Measurements from ENCODE around the gene RFNG. TPM values are rescaled to one million over a fixed set of nuclear protein-coding genes. Genes with fewer than 3 reads are reported as not detected.

Gene RFNG
- polyA plus RNA-seq, 3 donors: 39.4 to 51.2 (median 41.1) TPM

DNA sequence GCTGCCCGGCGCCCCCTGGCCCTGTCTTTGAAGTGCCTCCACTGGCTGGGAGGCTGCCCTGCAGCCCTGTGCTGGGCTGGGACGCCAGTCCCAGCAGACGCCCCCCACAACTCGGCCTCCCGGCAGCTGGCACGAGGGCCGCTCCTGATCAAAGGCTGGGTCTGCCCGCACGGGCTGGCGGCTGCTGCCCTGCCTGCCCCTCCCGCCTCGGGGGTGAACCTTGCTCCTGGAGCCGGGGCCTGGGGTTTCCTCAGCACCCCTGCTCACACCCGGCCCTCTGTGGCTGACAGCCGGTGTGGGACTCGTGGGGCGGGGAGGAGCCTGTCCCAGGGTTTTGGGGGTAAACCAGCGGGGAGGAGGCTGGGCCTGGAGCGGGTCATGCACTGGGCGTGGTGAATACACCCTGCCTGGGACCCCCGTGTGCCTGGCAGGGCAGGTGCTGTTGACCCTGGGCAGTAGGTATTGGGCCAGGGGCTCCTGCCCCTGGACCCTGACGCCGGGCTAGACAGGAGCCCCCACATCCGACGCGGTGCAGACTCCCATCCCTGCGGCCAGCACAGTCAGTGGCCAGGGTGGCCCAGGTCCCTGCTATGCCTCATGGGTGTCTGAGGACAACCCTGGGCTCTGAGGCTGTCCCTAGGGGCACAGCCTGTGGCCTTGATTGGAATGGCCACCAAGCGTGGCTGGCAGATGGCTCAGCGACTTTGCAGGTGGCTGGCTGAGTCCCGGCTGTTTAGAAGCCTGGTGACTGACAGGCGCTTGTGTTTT, 50.6 kb downstream of the RFNG start:
- WGBS, 3 donors: 75 to 91% (median 85%) methylated on average over 30 to 32 of the region's 32 CpGs
- H3K27ac ChIP-seq (ENCODE audit: low read depth, low read length): no peak overlapping the region

DNA sequence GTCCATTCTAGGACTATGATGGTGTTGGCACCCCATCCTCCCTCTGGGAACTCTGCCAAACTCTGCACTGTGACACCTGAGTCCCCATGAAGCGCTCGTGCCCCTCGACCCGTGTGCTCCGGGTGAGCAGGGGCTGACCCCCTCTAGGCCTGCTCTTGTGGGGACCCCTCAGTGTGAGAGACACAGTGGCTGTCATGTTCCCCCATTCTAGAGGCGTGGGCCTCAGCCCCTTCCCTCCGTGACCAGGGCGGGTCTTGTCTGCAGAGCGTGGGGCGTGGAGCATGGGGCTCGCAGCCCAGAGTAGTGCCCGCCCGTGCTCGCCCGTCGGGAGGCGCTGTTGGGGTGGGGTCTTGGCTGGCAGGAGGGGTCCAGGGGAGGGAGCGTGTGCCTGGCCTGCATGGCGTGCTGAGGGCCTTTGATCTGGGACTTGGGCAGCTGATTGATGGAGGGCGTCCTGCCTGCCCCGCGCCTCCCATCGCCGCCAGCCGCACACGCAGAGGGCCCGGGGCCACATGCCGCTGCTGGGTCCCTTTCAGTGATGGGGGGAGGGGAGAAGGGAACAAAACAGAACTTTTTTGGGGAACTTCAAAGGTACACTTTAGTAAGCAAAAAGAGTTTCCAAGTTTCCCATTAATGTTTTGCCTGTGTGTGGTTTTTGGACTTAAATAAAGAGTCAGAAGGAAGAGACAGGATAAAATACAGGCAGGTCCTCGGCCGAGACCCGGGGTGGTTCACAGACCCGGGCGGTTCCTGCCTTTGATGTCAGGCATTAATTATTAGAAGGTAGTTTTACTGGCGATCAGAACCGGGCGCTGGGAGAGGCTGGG, 51.4 kb downstream of the RFNG start:
- WGBS, 3 donors: 77 to 84% (median 83%) methylated on average over 36 of the region's 36 CpGs
- H3K27ac ChIP-seq (ENCODE audit: low read depth, low read length): no peak overlapping the region

DNA sequence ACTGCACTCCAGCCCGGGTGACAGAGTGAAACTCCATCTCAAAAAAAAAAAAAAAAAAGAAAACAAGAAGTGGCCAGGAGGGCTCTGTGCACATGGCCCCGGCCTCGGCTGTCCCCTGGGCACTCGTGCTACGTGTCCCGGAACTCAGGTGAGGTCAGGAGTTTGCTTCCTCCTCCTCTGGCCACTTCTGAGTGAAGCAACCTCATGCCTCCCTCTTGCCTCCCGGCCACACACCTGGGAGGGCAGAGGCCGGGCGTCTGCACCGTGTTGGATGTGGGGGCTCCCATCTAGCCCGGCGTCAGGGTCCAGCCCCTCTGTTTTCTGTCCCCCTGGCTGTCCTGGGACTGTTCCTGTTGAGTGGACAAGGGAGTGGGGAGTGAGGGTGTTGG, 52.0 kb downstream of the RFNG start:
- WGBS, 3 donors: 90 to 95% (median 91%) methylated on average over 11 to 12 of the region's 12 CpGs
- H3K27ac ChIP-seq (ENCODE audit: low read depth, low read length): no peak overlapping the region

DNA sequence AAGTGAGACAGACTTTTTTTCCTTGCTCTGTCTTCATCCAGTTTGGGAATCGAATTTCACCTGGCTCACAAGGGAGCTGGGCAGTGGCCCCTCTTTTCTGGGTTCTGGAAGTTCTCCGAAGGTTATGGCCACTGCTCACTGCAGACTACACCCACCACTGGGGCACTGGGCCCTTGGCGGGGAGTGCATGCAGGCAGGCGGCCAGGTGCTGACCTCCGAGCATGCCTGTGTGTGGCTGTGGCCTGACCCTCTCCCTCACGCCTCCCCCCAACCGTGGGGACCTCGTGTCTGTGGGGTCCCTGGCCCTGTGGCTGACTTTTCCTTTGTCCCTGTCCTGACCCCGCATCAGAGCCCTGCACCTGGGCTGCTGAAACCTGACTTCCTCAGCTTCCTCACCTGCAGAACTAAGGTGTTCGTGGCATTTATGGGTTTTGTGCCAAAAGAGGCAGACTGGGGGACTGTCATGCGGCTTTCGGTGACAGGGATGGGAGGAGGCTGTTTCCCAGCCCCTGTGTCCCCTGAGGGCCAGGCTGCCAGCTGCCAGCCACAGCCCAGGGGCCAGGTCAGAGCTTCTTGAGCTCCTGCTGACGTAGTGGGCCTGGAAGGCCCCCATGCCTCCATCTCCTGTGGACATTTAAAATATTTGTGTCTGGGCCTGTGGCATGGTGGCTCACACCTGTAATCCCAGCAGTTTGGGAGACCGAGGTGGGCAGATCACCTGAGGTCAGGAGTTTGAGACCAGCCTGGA, 52.7 kb downstream of the RFNG start:
- no peak overlapping the region for H3K27ac ChIP-seq (ENCODE audit: low read depth, low read length)
- WGBS, 3 donors: 90 to 91% (median 90%) methylated on average over 14 of the region's 14 CpGs

DNA sequence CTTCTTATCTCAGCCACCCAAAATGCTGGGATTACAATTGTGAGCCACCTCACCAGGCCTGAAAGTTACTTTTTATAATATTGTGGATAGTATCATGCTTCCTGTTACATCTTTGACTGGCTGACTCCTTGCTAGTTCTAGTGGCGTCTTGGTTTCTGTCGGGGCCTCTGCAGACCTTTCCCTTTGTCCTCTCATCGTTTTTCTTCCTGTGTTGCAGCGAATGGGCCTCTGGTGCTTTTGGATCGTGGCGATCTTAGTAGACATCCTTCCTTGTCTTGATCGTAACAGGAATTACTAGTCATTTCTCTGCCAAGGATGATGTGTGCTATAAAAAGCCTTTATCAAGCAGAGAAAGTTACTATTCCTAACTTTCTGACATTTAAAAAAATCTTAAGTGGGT, 53.4 kb downstream of the RFNG start:
- H3K27ac ChIP-seq (ENCODE audit: low read depth, low read length): no peak overlapping the region
- 78 to 90% (median 82%) methylated on average over 7 of the region's 7 CpGs for WGBS, 3 donors

Other genes starting within 250 kb of the RFNG start
- 1 to 10 TPM in 1 of 3 donors, under 1 TPM in 1, not detected in 1; 0.12 to 1.4 TPM for gene GCGR, start 247.7 kb downstream of the RFNG start, polyA plus RNA-seq
- gene MCRIP1, start 218.5 kb downstream of the RFNG start, polyA plus RNA-seq: 100 to 1,000 TPM in 2 of 3 donors, 10 to 100 TPM in 1; 92.8 to 190 (median 116) TPM
- under 1 TPM in 2 of 3 donors, not detected in 1; 0.15 to 0.58 TPM for gene PPP1R27, start 216.8 kb downstream of the RFNG start, polyA plus RNA-seq
- 1,000 to 10,000 TPM in 1 of 3 donors, 100 to 1,000 TPM in 2; 377 to 2,064 (median 453) TPM for gene P4HB, start 191.3 kb downstream of the RFNG start, polyA plus RNA-seq
- 100 to 1,000 TPM; 133 to 351 (median 249) TPM for gene ARHGDIA, start 180.5 kb downstream of the RFNG start, polyA plus RNA-seq
- gene ALYREF, start 160.2 kb downstream of the RFNG start, polyA plus RNA-seq: 10 to 100 TPM; 20.0 to 46.4 (median 37.9) TPM
- gene ANAPC11, start 160.1 kb downstream of the RFNG start, polyA plus RNA-seq: 100 to 1,000 TPM; 160 to 319 (median 193) TPM
- gene NPB, start 149.6 kb downstream of the RFNG start, polyA plus RNA-seq: under 1 TPM in 2 of 3 donors, not detected in 1; 0.23 to 0.77 TPM
- gene PCYT2, start 140.4 kb downstream of the RFNG start, polyA plus RNA-seq: 10 to 100 TPM; 30.4 to 76.4 (median 54.3) TPM
- 10 to 100 TPM; 12.6 to 19.6 (median 19.0) TPM for gene SIRT7, start 133.6 kb downstream of the RFNG start, polyA plus RNA-seq
- 10 to 100 TPM in 2 of 3 donors, 1 to 10 TPM in 1; 5.2 to 13.9 (median 13.8) TPM for gene MAFG, start 124.1 kb downstream of the RFNG start, polyA plus RNA-seq
- 10 to 100 TPM in 2 of 3 donors, 1 to 10 TPM in 1; 9.2 to 63.5 (median 34.9) TPM for gene PYCR1, start 114.5 kb downstream of the RFNG start, polyA plus RNA-seq
- not detected for gene MYADML2, start 104.6 kb downstream of the RFNG start, polyA plus RNA-seq
- gene NOTUM, start 90.6 kb downstream of the RFNG start, polyA plus RNA-seq: under 1 TPM; 0.03 to 0.67 (median 0.31) TPM
- gene ASPSCR1, start 74.2 kb downstream of the RFNG start, polyA plus RNA-seq: 10 to 100 TPM; 17.7 to 35.4 (median 31.0) TPM
- gene CENPX, start 28.9 kb downstream of the RFNG start, polyA plus RNA-seq: 10 to 100 TPM; 60.7 to 80.9 (median 76.8) TPM
- 10 to 100 TPM in 1 of 3 donors, 1 to 10 TPM in 2; 7.3 to 10.2 (median 8.1) TPM for gene LRRC45, start 28.5 kb downstream of the RFNG start, polyA plus RNA-seq
- gene RAC3, start 20.1 kb downstream of the RFNG start, polyA plus RNA-seq: 10 to 100 TPM; 10.4 to 32.2 (median 17.0) TPM
- 100 to 1,000 TPM; 136 to 361 (median 220) TPM for gene DCXR, start 14.1 kb downstream of the RFNG start, polyA plus RNA-seq
- 10 to 100 TPM; 58.9 to 89.2 (median 77.5) TPM for gene GPS1, start 87 bp upstream of the RFNG start, polyA plus RNA-seq
- gene DUS1L, start 14.0 kb upstream of the RFNG start, polyA plus RNA-seq: 100 to 1,000 TPM in 1 of 3 donors, 10 to 100 TPM in 2; 71.2 to 118 (median 80.9) TPM
- gene FASN, start 46.4 kb upstream of the RFNG start, polyA plus RNA-seq: 1,000 to 10,000 TPM in 1 of 3 donors, 100 to 1,000 TPM in 2; 464 to 3,885 (median 885) TPM
- gene CCDC57, start 161.0 kb upstream of the RFNG start, polyA plus RNA-seq: 10 to 100 TPM; 22.7 to 23.7 (median 22.9) TPM
- 10 to 100 TPM in 2 of 3 donors, 1 to 10 TPM in 1; 6.5 to 36.7 (median 16.5) TPM for gene SLC16A3, start 177.2 kb upstream of the RFNG start, polyA plus RNA-seq
- gene CSNK1D, start 221.9 kb upstream of the RFNG start, polyA plus RNA-seq: 100 to 1,000 TPM in 1 of 3 donors, 10 to 100 TPM in 2; 69.1 to 113 (median 90.8) TPM

Data from adipose tissue (tissue), 3 donors.